Mucosa of stomach (tissue), 1 donor: ENCODE data around the gene MTHFS.
A peak's percentile ranks its signal among the peaks of the same experiment; 100 is the strongest.
"Not testable (repeated sequence)": the region's sequence is repeated elsewhere in the genome, so short reads cannot be mapped to it uniquely, and the experiment has no call there.

Source experiments
- H3K27me3 ChIP-seq: one replicate; pipeline ENCODE4 v1.7.0; 2013; ENCODE audit warnings: mild to moderate bottlenecking, low read length; ENCODE audit not compliant: control insufficient read depth, insufficient read depth
- H3K36me3 ChIP-seq: one replicate; pipeline ENCODE4 v1.7.0; 2013; ENCODE audit warnings: low read length; ENCODE audit not compliant: control insufficient read depth, insufficient read depth
- H3K4me1 ChIP-seq: one replicate; pipeline ENCODE4 v1.7.0; 2013; ENCODE audit warnings: mild to moderate bottlenecking, low read length; ENCODE audit not compliant: control insufficient read depth, insufficient read depth
- H3K4me3 ChIP-seq: one replicate; pipeline ENCODE4 v1.7.0; 2013; ENCODE audit warnings: low read length
- H3K9ac ChIP-seq: one replicate; pipeline ENCODE4 v1.7.0; 2013; ENCODE audit warnings: mild to moderate bottlenecking, low read length, moderate library complexity
- H3K9me3 ChIP-seq: one replicate; pipeline ENCODE4 v1.7.0; 2013; ENCODE audit warnings: mild to moderate bottlenecking, low read length, moderate library complexity; ENCODE audit not compliant: control insufficient read depth
- donor health status: Pancreatic carcinoma.

Gene MTHFS

GRCh38 chr15:79904271-79904670 lies 7.5 kb upstream of the MTHFS start:
- Histone ChIP-seq H3K36me3 (no peaks in the 10 kb centered on the region), H3K9me3 (no peaks in the 10 kb centered on the region), H3K4me1 (no peaks in the 10 kb centered on the region), H3K9ac (no peak overlapping the region), H3K4me3 (no peak overlapping the region), H3K27me3 (no peaks in the 10 kb centered on the region)

GRCh38 chr15:79903626-79904025 lies 6.8 kb upstream of the MTHFS start:
- H3K4me1 ChIP-seq, result no peaks in the 10 kb centered on the region
- H3K9ac ChIP-seq, result no peak overlapping the region
- H3K4me3 ChIP-seq, result no peak overlapping the region
- H3K27me3 ChIP-seq, result no peaks in the 10 kb centered on the region
- H3K36me3 ChIP-seq, result no peaks in the 10 kb centered on the region
- H3K9me3 ChIP-seq, result no peaks in the 10 kb centered on the region

- Histone ChIP-seq H3K9ac (no peak overlapping the region), H3K36me3 (no peaks in the 10 kb centered on the region), H3K4me1 (no peaks in the 10 kb centered on the region), H3K9me3 (no peaks in the 10 kb centered on the region), H3K4me3 (no peak overlapping the region), H3K27me3 (no peaks in the 10 kb centered on the region)
Measured at GRCh38 chr15:79903144-79903543, 6.3 kb upstream of the MTHFS start.

- Histone ChIP-seq H3K4me3 (no peak overlapping the region), H3K4me1 (peaks cover 4% of the 10 kb centered on the region), H3K27me3 (no peaks in the 10 kb centered on the region), H3K36me3 (no peaks in the 10 kb centered on the region), H3K9me3 (no peaks in the 10 kb centered on the region), H3K9ac (no peak overlapping the region)
Measured at GRCh38 chr15:79901958-79902357, 5.1 kb upstream of the MTHFS start.

GRCh38 chr15:79900818-79901378 lies 4.1 kb upstream of the MTHFS start:
- not testable (repeated sequence) for H3K9me3 ChIP-seq, H3K36me3 ChIP-seq, H3K27me3 ChIP-seq, H3K4me3 ChIP-seq, H3K9ac ChIP-seq, H3K4me1 ChIP-seq

GRCh38 chr15:79900087-79900486 lies 3.3 kb upstream of the MTHFS start:
- H3K27me3 ChIP-seq, result no peaks in the 10 kb centered on the region
- H3K4me3 ChIP-seq, result no peak overlapping the region
- no peaks in the 10 kb centered on the region for H3K9me3 ChIP-seq
- H3K4me1 ChIP-seq, result peaks cover 9% of the 10 kb centered on the region
- no peak overlapping the region for H3K9ac ChIP-seq
- H3K36me3 ChIP-seq, result no peaks in the 10 kb centered on the region

- not testable (repeated sequence) for H3K27me3 ChIP-seq, H3K9me3 ChIP-seq, H3K4me3 ChIP-seq, H3K36me3 ChIP-seq, H3K9ac ChIP-seq, H3K4me1 ChIP-seq
Measured at GRCh38 chr15:79898786-79899185, 2.0 kb upstream of the MTHFS start.

- H3K4me3 ChIP-seq, result no peak overlapping the region
- H3K9me3 ChIP-seq, result no peaks in the 10 kb centered on the region
- no peak overlapping the region for H3K9ac ChIP-seq
- peaks cover 9% of the 10 kb centered on the region for H3K4me1 ChIP-seq
- H3K36me3 ChIP-seq, result no peaks in the 10 kb centered on the region
- no peaks in the 10 kb centered on the region for H3K27me3 ChIP-seq
Measured at GRCh38 chr15:79898369-79898768, 1.6 kb upstream of the MTHFS start.

GRCh38 chr15:79897701-79898113 lies 893 bp upstream of the MTHFS start:
- Histone ChIP-seq H3K9me3 (no peaks in the 10 kb centered on the region), H3K27me3 (no peaks in the 10 kb centered on the region), H3K9ac (peak overlapping the region; percentile 93), H3K4me1 (peaks cover 9% of the 10 kb centered on the region), H3K4me3 (peak overlapping the region; percentile 85), H3K36me3 (no peaks in the 10 kb centered on the region)

GRCh38 chr15:79897380-79897678 lies 515 bp upstream of the MTHFS start:
- Histone ChIP-seq H3K27me3 (no peaks in the 10 kb centered on the region), H3K36me3 (no peaks in the 10 kb centered on the region), H3K9me3 (no peaks in the 10 kb centered on the region), H3K4me3 (peak overlapping the region; percentile 85), H3K4me1 (peaks cover 9% of the 10 kb centered on the region), H3K9ac (peak overlapping the region; percentile 93)

GRCh38 chr15:79896131-79896633 lies 632 bp downstream of the MTHFS start:
- no peaks in the 10 kb centered on the region for H3K9me3 ChIP-seq
- H3K9ac ChIP-seq, result peak overlapping the region; percentile 93
- peak overlapping the region; percentile 85 for H3K4me3 ChIP-seq
- peaks cover 9% of the 10 kb centered on the region for H3K4me1 ChIP-seq
- no peaks in the 10 kb centered on the region for H3K27me3 ChIP-seq
- H3K36me3 ChIP-seq, result no peaks in the 10 kb centered on the region

GRCh38 chr15:79887054-79887930 lies 9.5 kb downstream of the MTHFS start:
- H3K36me3 ChIP-seq, result no peaks in the 10 kb centered on the region

More at GRCh38 chr15:79887054-79887930, 9.5 kb downstream of the MTHFS start:
- Histone ChIP-seq H3K4me1 (peaks cover 32% of the 10 kb centered on the region), H3K9me3 (no peaks in the 10 kb centered on the region), H3K9ac (no peak overlapping the region), H3K4me3 (no peak overlapping the region), H3K27me3 (no peaks in the 10 kb centered on the region)
